Peyer's patch (tissue), 4 donors: ENCODE measurements around the gene HYDIN.
"Not testable (repeated sequence)": the region's sequence is repeated elsewhere in the genome, so short reads cannot be mapped to it uniquely, and the experiment has no call there.

Experiments
- POLR2A ChIP-seq, 2 donors: fragments of 450-650 bp; IDR thresholded peaks; one replicate each; pipeline ENCODE4 v1.5.1; 2017; ENCODE audit warnings: antibody characterized with exemption in 2 of 2, mild to moderate bottlenecking in 2 of 2, moderate library complexity in 2 of 2
- TF ChIP-seq, protein P1 (sequence below), 6 experiments: fragments of 450-650 bp in 4 of 6; fragments of 200-600 bp in 2 of 6; sonication (generic) in 1 of 6; IDR thresholded peaks; one replicate each; pipeline ENCODE4 v1.5.1; 2017 to 2019; ENCODE audit warnings: antibody characterized with exemption in 6 of 6, mild to moderate bottlenecking in 3 of 6, moderate library complexity in 1 of 6

DNA sequence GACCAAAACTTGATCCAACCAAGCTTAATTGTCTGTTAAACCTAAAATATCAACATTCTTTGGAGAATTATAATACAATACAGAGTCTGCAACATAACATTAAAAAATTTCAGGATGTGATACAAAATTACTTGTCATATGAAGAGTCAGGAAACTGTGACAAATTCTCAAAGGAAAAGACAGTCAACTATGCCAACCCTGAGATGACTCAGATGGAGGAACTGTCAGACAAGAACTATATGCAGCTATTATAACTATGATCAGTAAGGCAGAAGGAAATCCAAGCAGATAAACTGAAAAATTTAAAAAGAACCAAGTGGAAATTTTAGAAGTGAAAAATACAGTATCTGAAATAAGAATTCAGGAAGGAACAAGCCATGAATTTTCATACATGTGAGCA is 299.8 kb downstream of the HYDIN start:
- TF ChIP-seq POLR2A (IDR thresholded peaks at IDR 0.05), result not testable (repeated sequence)
- TF ChIP-seq, protein P1, sequence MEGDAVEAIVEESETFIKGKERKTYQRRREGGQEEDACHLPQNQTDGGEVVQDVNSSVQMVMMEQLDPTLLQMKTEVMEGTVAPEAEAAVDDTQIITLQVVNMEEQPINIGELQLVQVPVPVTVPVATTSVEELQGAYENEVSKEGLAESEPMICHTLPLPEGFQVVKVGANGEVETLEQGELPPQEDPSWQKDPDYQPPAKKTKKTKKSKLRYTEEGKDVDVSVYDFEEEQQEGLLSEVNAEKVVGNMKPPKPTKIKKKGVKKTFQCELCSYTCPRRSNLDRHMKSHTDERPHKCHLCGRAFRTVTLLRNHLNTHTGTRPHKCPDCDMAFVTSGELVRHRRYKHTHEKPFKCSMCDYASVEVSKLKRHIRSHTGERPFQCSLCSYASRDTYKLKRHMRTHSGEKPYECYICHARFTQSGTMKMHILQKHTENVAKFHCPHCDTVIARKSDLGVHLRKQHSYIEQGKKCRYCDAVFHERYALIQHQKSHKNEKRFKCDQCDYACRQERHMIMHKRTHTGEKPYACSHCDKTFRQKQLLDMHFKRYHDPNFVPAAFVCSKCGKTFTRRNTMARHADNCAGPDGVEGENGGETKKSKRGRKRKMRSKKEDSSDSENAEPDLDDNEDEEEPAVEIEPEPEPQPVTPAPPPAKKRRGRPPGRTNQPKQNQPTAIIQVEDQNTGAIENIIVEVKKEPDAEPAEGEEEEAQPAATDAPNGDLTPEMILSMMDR (IDR thresholded peaks at IDR 0.05), result not testable (repeated sequence)
